GM23338 (cell line): ENCODE data around the gene EPS8L1. TPM values are rescaled to one million over a fixed set of nuclear protein-coding genes. Genes with fewer than 3 reads are reported as not detected.
A peak's percentile ranks its signal among the peaks of the same experiment; 100 is the strongest.

ENCODE experiments used
- ATAC-seq: fragments of 200-7000 bp; cut with Tn5 transposase; 3 replicates; pipeline ENCODE4 v1.9.1; 2020
- DNase-seq: peaks from one replicate; pipeline ENCODE4 v3.0.0-alpha.2; 2015; ENCODE audit warnings: low spot score
- H2AFZ ChIP-seq: fragments of 200-600 bp; sonication (generic); 2 replicates; pipeline ENCODE4 v1.8.0; 2016; ENCODE audit warnings: antibody characterized with exemption, mild to moderate bottlenecking, moderate library complexity
- H3F3A ChIP-seq: fragments of 200-600 bp; sonication (generic); replicated peaks from 2 replicates; pipeline ENCODE4 v1.8.0; 2017; ENCODE audit warnings: antibody characterized with exemption, mixed run types, low read depth
- H3K27ac ChIP-seq: fragments of 200-600 bp; sonication (generic); 2 replicates; pipeline ENCODE4 v1.6.1; 2016; ENCODE audit warnings: low read depth
- H3K27me3 ChIP-seq: fragments of 200-600 bp; sonication (generic); 2 replicates; pipeline ENCODE4 v1.8.0; 2016; ENCODE audit warnings: mild to moderate bottlenecking, mixed run types, moderate library complexity; ENCODE audit not compliant: insufficient read depth
- H3K36me3 ChIP-seq: fragments of 200-600 bp; sonication (generic); 2 replicates; pipeline ENCODE4 v1.8.0; 2016; ENCODE audit warnings: mild to moderate bottlenecking; ENCODE audit not compliant: insufficient read depth
- H3K4me1 ChIP-seq: fragments of 200-600 bp; sonication (generic); 2 replicates; pipeline ENCODE4 v1.8.0; 2016; ENCODE audit warnings: mild to moderate bottlenecking, moderate library complexity; ENCODE audit not compliant: insufficient read depth
- H3K4me2 ChIP-seq: fragments of 200-600 bp; sonication (generic); 2 replicates; pipeline ENCODE4 v1.7.1; 2017; ENCODE audit warnings: mixed run types
- H3K4me3 ChIP-seq: fragments of 200-600 bp; sonication (generic); 2 replicates; pipeline ENCODE4 v1.6.1; 2016; ENCODE audit warnings: mixed run types
- H3K79me2 ChIP-seq: fragments of 200-600 bp; sonication (generic); replicated peaks from 2 replicates; pipeline ENCODE4 v1.8.0; 2017; ENCODE audit warnings: mild to moderate bottlenecking; ENCODE audit not compliant: insufficient read depth
- H3K9me2 ChIP-seq: fragments of 200-600 bp; sonication (generic); 2 replicates; pipeline ENCODE4 v1.8.0; 2017; ENCODE audit not compliant: insufficient read depth
- H4K20me1 ChIP-seq: fragments of 200-600 bp; sonication (generic); replicated peaks from 2 replicates; pipeline ENCODE4 v1.8.0; 2017; ENCODE audit warnings: mild to moderate bottlenecking; ENCODE audit not compliant: insufficient read depth
- H3K27ac Mint-ChIP-seq: 2 replicates; pipeline ENCODE4 v1.8.0; 2020; ENCODE audit warnings: inconsistent platforms, mild to moderate bottlenecking, moderate library complexity, mixed read lengths
- H3K27me3 Mint-ChIP-seq: 3 replicates; pipeline ENCODE4 v1.8.0; 2022; ENCODE audit warnings: low read depth, mild to moderate bottlenecking, moderate library complexity, mixed read lengths, inconsistent platforms; ENCODE audit not compliant: insufficient read depth, poor library complexity
- H3K36me3 Mint-ChIP-seq: 3 replicates; pipeline ENCODE4 v1.8.0; 2021; ENCODE audit warnings: low read depth, mild to moderate bottlenecking, inconsistent platforms, moderate library complexity, mixed read lengths
- H3K4me1 Mint-ChIP-seq: 3 replicates; pipeline ENCODE4 v1.8.0; 2020; ENCODE audit warnings: mild to moderate bottlenecking, inconsistent platforms, mixed read lengths
- H3K4me3 Mint-ChIP-seq: 3 replicates; pipeline ENCODE4 v1.8.0; 2021; ENCODE audit warnings: moderate library complexity, mild to moderate bottlenecking, inconsistent platforms, mixed read lengths
- H3K9me3 Mint-ChIP-seq: 3 replicates; pipeline ENCODE4 v1.8.0; 2020; ENCODE audit warnings: moderate library complexity, mild to moderate bottlenecking, inconsistent platforms, mixed read lengths
- CREB1 ChIP-seq: fragments of 250-450 bp; sonication (Bioruptor Pico); IDR thresholded peaks from 2 replicates; pipeline ENCODE4 v1.5.0; 2020; ENCODE audit warnings: low read depth, mild to moderate bottlenecking, moderate library complexity
- CTCF ChIP-seq, 2 experiments: fragments of 200-600 bp in 1 of 2; sonication (generic) in 1 of 2; conservative IDR thresholded peaks; 2 replicates each; pipeline versions ENCODE4 v1.5.1 to v1.6.1; 2016 to 2017; ENCODE audit warnings: antibody characterized with exemption in 2 of 2, low read depth in 2 of 2, mild to moderate bottlenecking in 2 of 2, moderate library complexity in 1 of 2
- ETS1 ChIP-seq: IDR thresholded peaks from 2 replicates; pipeline ENCODE4 v1.6.1; 2016; ENCODE audit warnings: antibody characterized with exemption
- EZH2 ChIP-seq: fragments of 200-600 bp; sonication (generic); IDR thresholded peaks from one replicate; pipeline ENCODE4 v1.8.0; 2017; ENCODE audit warnings: antibody characterized with exemption, mild to moderate bottlenecking, low read depth; ENCODE audit not compliant: unreplicated experiment
- EZH2phosphoT487 ChIP-seq: fragments of 200-600 bp; sonication (generic); IDR thresholded peaks from one replicate; pipeline ENCODE4 v1.8.1; 2018; ENCODE audit warnings: antibody characterized with exemption; ENCODE audit not compliant: unreplicated experiment
- JUNB ChIP-seq: IDR thresholded peaks from one replicate; pipeline ENCODE4 v1.6.1; 2016; ENCODE audit warnings: antibody characterized with exemption; ENCODE audit not compliant: unreplicated experiment
- NANOG ChIP-seq: IDR thresholded peaks from 2 replicates; pipeline ENCODE4 v1.6.1; 2016; ENCODE audit warnings: antibody characterized with exemption, borderline replicate concordance
- POLR2AphosphoS5 ChIP-seq: IDR thresholded peaks from 2 replicates; pipeline ENCODE4 v1.6.1; 2016; ENCODE audit warnings: antibody characterized with exemption, low read depth
- STAT1 ChIP-seq: IDR thresholded peaks from one replicate; pipeline ENCODE4 v1.6.1; 2016; ENCODE audit warnings: antibody characterized with exemption; ENCODE audit not compliant: unreplicated experiment
- ZNF114 ChIP-seq: fragments of 250-450 bp; sonication (Bioruptor Pico); IDR thresholded peaks from 2 replicates; pipeline ENCODE4 v1.5.0; 2020; ENCODE audit warnings: mild to moderate bottlenecking, moderate library complexity
- ZNF331 ChIP-seq: fragments of 250-450 bp; sonication (Bioruptor Pico); IDR thresholded peaks from 2 replicates; pipeline ENCODE4 v1.5.0; 2020; ENCODE audit warnings: low read depth, mild to moderate bottlenecking, moderate library complexity
- polyA plus RNA-seq: library from polyadenylated mRNA; unstranded; fragments of >200 nt; fragmentation: Nextera tagmentation; extraction: Ambion mirVana; gene quantifications from 2 replicates; pipeline ENCODE4 v1.2.1, GENCODE V29; 2016
- total RNA-seq: library from RNA; depleted of rRNA; stranded (reverse); fragments of >200 nt; shearing (Covaris generic); gene quantifications from 2 replicates; pipeline ENCODE4 v1.2.3, GENCODE V29; 2014
- TF ChIP-seq, protein P1 (sequence below): fragments of 250-450 bp; sonication (Bioruptor Pico); IDR thresholded peaks from 2 replicates; pipeline ENCODE4 v1.5.0; 2020; ENCODE audit warnings: mild to moderate bottlenecking, moderate library complexity
- TF ChIP-seq, protein P2 (sequence below): IDR thresholded peaks from one replicate; pipeline ENCODE4 v1.6.1; 2018; ENCODE audit warnings: antibody characterized with exemption; ENCODE audit not compliant: unreplicated experiment

The EPS8L1 gene
- total and polyA plus RNA-seq, 2 experiments from 2014 or later, result 47.5 to 51.2 TPM

DNA sequence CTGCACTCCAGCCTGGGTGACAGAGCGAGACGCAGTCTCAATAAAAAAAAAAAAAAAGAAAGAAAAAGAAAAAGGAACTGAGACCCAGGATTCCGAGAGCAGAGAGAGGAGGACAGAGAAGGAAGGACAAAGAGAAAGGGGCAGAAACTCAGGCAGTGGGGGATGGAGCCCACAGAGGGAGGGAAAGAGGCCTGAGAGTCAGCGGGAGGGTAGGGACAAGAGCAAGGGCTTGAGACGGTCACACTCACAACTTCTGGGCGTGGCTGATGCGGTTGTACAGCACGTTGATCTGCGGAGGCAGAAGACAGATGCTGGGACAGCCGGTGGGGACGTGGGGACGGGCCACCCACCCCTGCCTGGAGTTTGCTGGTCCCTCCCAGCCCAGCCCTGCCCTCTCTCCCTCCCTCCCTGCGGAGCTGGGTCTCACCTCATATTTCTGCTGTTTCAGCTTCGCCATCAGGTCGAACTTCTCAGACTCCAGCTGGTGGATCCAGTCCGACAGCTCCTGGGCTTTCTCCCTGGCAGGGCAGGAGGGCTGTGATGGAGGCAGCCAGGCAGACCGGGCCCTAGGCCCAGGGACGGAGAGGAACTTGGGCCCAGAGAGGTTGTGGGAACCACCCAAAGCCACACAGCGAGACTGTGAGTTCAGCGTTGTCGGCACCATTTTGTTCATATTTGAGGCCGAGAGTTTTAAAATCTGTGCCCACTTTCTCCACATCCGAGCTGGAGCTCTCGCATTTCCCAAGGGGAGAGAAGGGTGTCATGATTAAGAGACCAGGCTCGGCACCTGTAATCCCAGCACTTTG is 58.2 kb downstream of the EPS8L1 start:
- Mint-ChIP-seq H3K9me3 (no peaks in the 10 kb centered on the region), H3K4me3 (no peak overlapping the region), H3K36me3 (peaks cover 16% of the 10 kb centered on the region), H3K27ac (no peak overlapping the region), H3K27me3 (peaks cover 12% of the 10 kb centered on the region), H3K4me1 (peaks cover 28% of the 10 kb centered on the region)
- ATAC-seq (no peak), DNase-seq (no peak)
- Histone ChIP-seq H3K4me3 (no peak overlapping the region), H3K36me3 (no peaks in the 10 kb centered on the region; the same call in 1 of the 2 replicates), H2AFZ (no peak overlapping the region), H3K27me3 (no peaks in the 10 kb centered on the region), H3K9me2 (no peaks in the 10 kb centered on the region), H3F3A (peaks cover 7% of the 10 kb centered on the region; the same call in 1 of the 2 replicates), H3K79me2 (no peaks in the 10 kb centered on the region), H3K27ac (peak overlapping the region; percentile 39; the same call in 1 of the 2 replicates), H3K4me2 (no peak overlapping the region), H3K4me1 (peaks cover 18% of the 10 kb centered on the region; the same call in 1 of the 2 replicates), H4K20me1 (no peaks in the 10 kb centered on the region; the same call in 1 of the 2 replicates)
- TF ChIP-seq EZH2phosphoT487 (no peak), JUNB (no peak), ZNF331 (CRISPR knock-in tag) (no peak), EZH2 (no peak), ETS1 (no peak), POLR2AphosphoS5 (no peak), STAT1 (no peak), NANOG (no peak), CTCF (conservative IDR thresholded peaks at IDR 0.05; ENCODE audit: low read depth in 2 of 2) (no peak), CREB1 (CRISPR knock-in tag) (no peak), ZNF114 (CRISPR knock-in tag) (no peak)
- TF ChIP-seq, protein P1, sequence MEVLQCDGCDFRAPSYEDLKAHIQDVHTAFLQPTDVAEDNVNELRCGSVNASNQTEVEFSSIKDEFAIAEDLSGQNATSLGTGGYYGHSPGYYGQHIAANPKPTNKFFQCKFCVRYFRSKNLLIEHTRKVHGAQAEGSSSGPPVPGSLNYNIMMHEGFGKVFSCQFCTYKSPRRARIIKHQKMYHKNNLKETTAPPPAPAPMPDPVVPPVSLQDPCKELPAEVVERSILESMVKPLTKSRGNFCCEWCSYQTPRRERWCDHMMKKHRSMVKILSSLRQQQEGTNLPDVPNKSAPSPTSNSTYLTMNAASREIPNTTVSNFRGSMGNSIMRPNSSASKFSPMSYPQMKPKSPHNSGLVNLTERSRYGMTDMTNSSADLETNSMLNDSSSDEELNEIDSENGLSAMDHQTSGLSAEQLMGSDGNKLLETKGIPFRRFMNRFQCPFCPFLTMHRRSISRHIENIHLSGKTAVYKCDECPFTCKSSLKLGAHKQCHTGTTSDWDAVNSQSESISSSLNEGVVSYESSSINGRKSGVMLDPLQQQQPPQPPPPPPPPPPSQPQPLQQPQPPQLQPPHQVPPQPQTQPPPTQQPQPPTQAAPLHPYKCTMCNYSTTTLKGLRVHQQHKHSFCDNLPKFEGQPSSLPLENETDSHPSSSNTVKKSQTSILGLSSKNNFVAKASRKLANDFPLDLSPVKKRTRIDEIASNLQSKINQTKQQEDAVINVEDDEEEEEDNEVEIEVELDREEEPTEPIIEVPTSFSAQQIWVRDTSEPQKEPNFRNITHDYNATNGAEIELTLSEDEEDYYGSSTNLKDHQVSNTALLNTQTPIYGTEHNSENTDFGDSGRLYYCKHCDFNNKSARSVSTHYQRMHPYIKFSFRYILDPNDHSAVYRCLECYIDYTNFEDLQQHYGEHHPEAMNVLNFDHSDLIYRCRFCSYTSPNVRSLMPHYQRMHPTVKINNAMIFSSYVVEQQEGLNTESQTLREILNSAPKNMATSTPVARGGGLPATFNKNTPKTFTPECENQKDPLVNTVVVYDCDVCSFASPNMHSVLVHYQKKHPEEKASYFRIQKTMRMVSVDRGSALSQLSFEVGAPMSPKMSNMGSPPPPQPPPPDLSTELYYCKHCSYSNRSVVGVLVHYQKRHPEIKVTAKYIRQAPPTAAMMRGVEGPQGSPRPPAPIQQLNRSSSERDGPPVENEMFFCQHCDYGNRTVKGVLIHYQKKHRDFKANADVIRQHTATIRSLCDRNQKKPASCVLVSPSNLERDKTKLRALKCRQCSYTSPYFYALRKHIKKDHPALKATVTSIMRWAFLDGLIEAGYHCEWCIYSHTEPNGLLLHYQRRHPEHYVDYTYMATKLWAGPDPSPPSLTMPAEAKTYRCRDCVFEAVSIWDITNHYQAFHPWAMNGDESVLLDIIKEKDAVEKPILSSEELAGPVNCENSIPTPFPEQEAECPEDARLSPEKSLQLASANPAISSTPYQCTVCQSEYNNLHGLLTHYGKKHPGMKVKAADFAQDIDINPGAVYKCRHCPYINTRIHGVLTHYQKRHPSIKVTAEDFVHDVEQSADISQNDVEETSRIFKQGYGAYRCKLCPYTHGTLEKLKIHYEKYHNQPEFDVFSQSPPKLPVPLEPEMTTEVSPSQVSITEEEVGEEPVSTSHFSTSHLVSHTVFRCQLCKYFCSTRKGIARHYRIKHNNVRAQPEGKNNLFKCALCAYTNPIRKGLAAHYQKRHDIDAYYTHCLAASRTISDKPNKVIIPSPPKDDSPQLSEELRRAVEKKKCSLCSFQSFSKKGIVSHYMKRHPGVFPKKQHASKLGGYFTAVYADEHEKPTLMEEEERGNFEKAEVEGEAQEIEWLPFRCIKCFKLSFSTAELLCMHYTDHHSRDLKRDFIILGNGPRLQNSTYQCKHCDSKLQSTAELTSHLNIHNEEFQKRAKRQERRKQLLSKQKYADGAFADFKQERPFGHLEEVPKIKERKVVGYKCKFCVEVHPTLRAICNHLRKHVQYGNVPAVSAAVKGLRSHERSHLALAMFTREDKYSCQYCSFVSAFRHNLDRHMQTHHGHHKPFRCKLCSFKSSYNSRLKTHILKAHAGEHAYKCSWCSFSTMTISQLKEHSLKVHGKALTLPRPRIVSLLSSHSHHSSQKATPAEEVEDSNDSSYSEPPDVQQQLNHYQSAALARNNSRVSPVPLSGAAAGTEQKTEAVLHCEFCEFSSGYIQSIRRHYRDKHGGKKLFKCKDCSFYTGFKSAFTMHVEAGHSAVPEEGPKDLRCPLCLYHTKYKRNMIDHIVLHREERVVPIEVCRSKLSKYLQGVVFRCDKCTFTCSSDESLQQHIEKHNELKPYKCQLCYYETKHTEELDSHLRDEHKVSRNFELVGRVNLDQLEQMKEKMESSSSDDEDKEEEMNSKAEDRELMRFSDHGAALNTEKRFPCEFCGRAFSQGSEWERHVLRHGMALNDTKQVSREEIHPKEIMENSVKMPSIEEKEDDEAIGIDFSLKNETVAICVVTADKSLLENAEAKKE (CRISPR knock-in tag), result no peak
- TF ChIP-seq, protein P2, sequence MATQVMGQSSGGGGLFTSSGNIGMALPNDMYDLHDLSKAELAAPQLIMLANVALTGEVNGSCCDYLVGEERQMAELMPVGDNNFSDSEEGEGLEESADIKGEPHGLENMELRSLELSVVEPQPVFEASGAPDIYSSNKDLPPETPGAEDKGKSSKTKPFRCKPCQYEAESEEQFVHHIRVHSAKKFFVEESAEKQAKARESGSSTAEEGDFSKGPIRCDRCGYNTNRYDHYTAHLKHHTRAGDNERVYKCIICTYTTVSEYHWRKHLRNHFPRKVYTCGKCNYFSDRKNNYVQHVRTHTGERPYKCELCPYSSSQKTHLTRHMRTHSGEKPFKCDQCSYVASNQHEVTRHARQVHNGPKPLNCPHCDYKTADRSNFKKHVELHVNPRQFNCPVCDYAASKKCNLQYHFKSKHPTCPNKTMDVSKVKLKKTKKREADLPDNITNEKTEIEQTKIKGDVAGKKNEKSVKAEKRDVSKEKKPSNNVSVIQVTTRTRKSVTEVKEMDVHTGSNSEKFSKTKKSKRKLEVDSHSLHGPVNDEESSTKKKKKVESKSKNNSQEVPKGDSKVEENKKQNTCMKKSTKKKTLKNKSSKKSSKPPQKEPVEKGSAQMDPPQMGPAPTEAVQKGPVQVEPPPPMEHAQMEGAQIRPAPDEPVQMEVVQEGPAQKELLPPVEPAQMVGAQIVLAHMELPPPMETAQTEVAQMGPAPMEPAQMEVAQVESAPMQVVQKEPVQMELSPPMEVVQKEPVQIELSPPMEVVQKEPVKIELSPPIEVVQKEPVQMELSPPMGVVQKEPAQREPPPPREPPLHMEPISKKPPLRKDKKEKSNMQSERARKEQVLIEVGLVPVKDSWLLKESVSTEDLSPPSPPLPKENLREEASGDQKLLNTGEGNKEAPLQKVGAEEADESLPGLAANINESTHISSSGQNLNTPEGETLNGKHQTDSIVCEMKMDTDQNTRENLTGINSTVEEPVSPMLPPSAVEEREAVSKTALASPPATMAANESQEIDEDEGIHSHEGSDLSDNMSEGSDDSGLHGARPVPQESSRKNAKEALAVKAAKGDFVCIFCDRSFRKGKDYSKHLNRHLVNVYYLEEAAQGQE, result no peak
